Measurements from ENCODE around the gene DGCR6L.
"Not testable (repeated sequence)": the region's sequence is repeated elsewhere in the genome, so short reads cannot be mapped to it uniquely, and the experiment has no call there.

Gene DGCR6L

DNA sequence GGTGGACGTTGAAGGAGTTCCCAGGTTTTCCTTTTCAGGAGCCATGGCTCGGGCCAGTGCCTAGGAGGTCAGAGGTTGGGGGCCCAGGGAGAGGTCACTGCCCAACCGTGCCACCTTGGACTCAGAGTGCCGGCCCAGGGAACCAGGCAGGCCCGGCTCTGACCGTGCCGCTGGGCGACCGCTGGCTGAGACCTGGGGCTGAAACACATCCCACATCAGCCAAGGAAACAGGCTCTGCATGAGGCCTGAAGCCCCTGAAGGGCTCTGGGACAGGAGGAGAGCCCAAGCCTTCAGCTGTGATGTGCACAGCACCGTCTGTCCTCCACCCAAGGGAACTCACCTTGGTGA is 29.8 kb downstream of the DGCR6L start:
- DNase-seq, result no peak

DNA sequence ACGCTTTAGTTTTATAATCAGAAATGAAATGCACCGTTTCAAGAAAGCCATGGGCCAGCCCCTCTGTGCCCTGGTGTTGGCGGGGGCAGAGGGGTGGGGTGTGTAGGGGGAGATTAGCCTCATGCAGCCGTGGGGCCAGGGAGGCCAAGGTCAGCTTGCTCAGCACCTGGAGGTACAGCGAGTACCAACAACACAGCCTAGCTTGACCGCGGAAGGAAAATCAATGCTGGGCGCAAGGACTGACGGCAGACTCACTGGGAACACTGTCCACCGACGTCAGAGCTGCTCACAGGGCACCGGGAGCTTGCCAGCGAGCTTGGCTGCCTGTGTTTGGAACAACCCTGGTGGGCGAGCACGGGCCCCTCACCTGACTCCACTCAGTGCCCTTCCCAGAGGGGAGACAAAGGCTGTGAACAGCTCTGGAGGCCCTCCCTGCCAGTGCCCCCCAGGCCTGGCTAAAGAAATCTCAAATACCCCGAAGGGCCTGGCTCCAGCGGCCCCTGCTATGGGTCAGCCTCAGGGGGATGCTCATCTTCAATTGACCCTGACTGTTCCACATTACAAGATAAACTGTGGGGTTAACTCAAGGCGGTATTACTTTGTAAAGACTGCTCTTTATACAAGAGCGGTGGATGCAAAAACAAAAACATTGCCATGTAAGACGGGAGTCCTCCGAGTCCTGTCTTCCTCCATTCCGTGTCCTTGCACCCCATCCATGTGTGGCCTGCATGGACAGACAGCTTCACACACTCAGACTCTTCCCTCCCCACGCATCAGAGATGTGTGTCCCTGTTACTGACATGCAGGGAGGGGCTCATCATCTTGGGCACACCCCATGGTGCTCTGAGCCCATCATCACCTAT is 30.4 kb downstream of the DGCR6L start:
- not testable (repeated sequence) for DNase-seq

DNA sequence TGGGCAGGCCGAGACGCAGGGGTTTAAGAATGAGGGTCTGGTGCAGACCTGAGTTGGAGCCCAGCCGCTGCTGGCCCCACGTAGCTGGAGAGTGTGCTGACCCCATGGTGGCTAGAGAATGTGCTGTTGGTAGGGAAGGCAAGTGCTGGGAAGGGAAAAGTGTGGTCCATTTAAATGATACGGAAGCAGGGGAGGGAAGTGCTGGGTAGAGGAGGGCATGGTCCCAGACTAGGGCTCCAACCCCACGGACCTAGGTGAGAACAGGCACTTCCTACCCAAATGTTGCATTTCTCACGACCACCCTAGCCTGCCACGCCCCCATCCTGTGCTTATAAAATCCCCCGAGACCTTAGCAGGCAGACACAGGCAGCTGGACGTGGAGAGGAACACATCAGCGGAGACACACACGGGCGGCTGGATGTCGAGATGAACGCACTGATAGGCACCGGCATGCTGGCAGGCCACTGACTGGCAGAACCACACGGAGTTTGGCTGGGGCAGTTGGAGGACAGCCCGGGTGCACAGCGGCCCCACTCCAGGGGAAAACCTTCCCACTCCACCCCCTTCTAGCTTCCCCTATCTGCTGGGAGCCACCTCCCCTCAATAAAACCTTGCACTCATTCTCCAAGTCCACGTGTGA is 33.0 kb downstream of the DGCR6L start:
- not testable (repeated sequence) for DNase-seq

DNA sequence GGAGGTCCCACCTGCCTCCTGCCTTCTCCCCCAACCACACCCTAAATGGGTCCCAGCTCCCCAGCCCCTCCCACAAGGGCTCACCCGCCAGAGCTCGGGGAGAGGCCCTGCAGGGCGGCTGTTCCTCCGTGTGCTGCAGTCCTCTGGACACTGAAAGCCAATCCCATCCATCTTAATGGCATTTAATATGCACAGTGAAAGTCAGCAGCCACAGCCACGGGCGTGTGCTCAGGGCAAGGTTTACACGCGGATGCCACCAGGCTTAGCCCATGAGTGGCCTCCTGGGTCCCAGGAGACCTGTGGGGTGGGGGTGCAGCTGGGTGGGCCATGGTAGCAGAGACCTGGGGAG is 33.6 kb downstream of the DGCR6L start:
- not testable (repeated sequence) for DNase-seq

DNA sequence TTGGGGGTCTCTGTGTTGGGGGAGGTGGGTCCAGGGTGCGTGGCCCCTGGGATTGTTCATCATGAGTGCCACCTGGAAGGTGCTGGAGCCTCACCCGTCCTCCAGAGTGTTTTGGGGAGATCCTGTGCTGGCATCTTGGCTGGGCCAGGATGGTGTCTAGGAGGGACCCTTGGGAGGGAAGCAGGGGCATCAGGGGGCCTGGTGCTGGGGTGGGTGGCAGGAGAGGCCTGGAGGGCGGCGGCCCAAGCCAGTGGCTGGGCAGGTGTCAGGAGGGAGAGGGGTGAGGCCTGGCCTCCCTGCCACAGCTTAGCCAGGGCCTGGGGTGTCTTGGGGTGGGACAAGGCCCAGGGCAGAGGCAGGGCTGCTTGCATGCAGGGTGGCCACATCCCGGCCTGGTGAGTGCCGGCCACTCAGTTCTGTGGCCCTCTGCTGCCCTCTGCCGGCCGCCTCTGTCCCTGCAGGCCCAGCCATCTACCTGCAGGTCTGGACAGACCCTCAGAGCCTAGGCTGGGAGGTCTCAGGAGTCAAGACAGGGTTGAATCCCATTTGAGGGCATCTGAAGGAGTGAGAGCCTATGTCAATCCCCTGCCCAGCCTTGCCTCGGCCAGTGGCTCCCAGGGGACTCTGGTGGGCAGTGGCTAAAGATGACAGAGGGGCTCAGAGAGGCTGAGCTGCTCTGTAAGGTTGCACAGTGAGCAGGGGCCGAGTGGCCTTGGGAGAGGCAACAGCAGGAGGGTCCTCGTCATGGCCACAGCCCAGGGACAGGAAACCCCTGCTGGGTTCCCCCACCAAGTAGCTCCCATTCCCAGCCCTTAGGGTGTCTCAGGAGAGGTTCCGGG is 34.2 kb downstream of the DGCR6L start:
- peak; percentile 70 for DNase-seq

DNA sequence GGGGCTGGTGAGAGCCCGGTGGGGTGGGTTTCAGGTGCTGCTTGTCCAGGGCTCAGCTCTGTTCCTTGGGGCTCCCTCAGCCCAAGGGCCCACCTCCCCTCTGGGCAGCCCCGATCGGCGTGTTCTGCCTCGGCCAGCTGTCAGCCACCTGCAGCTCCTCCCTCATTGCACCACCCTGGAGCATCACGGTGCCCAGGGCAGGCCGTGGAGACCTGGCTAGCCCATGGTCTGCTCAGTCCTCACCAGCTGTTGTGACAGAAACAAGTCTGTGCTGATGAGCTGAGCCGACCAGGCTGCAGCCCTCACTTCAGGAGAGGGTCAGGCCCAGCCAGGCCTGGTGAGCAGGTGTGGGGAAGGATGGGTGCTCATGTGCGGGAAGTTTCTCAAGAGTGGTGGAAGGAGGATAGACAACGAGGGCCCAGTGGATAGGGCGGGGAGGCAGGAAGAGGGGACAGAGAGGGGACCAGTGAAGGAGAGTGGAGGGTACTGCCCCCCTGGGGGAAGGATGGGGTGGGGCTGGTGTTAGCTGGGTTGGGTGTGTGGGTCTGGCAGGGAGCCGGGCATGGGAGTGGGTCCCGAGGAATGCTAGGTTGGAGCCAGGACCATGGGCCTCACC is 35.3 kb downstream of the DGCR6L start:
- no peak for DNase-seq

DNA sequence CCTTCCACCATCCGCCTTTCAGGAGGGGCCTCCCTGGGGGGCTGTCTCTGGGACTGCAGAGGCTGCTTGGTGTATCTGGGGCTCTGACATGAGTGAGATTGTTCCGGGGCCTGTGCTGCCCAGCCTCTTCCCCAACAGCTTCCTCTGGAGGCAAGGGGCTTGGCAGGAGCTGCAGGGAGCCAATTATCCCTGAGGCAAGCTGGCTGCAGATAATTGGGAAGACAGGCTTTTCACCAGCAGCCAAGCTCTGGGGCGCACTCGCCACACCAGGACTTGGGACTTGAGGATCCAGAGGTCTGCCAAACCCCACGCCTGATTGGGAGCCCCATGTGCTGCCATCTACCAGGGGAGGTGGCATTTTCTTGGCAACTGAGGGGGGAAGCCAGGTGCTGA is 36.2 kb downstream of the DGCR6L start:
- DNase-seq, result no peak

DNA sequence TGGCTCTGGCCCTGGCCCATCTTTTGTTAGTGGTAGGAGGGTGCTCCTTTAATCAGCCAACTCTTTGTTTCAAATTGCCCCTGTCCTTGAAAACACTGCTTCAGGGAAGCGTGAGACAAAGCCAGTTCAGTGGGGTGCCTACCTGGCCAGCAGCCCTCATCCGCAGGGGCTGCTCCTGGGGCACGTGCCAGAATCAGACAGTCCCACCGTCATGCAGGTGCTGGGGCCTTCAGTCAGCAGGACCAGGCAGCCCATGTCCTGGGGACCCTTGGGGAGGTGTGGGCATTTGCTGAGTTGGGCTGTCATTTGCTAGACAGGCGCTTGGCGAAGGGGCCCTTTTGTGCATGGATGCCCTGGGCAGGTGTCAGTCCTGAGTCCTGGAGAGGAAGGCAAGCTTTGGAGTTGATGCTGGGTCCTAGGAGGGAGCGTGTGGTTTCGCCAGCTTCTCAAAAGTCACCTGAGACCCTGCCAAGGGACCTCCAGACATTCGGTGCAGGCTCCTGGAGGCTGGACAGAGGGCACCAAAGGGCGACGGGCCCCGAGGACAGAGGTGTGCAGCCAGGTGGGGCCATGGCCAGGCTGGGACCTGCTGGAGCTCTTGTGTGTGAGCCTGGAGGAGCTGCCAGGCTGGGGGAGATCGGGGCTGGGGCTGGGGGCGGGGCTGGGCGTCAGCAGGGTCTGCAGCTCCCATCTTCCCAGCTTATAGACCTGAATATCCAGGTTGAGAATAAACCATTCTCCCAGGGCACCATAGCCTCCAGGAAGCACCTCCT is 36.8 kb downstream of the DGCR6L start:
- DNase-seq, result no peak

DNA sequence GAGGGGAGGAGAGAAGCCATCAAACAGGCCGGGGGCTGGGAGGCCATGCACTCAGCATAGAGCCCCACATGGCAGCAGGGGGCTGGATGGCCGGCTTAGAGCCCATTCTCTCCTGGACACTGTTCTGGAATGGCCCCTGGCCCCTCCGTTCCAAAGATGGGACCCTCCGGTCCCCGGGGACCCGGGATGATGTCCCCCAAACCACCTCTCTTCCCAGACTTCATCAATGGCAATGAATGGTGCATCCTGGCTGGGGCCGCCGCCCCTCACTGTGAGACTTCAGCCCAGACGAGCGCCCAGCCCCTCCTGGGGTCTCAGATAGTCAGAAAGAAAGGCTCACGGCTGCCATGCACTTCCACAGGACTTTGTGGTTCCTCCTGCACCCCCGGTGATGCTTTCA is 38.0 kb downstream of the DGCR6L start:
- DNase-seq, result no peak

DNA sequence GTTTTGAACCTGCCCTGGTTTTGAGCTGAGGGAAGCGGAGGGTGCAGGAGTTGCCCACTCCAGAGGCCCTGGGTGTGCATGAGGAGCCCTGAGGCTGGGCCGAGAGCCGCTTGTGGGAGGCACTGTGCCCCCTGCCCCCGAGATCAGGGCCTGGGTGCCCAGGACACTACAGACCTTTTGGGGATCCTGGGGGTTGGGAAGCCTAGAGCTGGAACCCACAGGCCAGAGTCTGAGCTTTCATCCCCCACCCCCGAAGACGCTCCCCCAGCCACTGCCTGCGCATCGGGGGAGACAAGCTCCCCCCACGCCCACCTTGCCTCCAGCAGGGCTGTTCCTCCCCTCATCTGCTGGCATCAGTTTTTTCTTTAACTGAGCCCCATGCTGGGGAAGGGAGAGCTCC is 38.4 kb downstream of the DGCR6L start:
- not testable (repeated sequence) for DNase-seq

DNA sequence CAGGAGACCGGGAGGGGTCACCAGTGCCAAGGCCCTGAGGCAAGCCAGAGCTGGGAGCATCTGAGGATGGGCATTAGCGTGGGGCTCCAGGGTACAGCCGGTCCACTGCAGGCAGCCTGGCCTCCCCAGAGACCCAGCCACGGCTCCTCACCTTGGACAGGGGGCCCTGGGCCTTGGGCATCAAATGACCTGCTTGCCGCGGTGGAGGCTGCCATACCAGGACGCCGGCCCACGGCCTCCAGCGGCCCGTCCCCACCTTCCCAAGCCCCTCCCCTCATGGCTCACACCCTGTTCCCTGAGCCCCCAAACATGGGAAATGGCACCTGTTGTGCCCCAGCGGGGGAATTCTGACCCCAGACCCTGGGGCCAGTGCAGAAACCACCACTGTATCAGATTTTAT is 39.0 kb downstream of the DGCR6L start:
- no peak for DNase-seq

DNA sequence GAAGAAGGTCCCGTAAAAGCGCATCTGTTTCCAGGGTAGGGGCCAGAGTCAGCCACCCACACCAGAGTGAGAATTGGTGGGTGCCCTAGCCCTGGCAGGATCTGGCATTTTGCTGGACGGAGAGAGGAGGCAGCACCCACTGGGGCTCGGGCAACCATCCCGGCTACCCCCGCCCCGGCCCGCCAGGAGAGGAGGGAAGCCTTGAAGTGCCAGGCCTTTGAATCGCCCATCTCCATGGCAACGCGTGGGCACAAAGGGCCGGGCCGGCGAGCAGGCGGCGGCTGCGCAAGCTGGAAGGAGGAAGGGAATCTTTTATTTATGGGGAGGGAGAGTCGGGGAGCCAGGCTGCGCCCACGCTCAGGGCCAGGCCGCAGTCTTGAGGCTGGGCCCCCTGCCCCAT is 39.7 kb downstream of the DGCR6L start:
- not testable (repeated sequence) for DNase-seq

DNA sequence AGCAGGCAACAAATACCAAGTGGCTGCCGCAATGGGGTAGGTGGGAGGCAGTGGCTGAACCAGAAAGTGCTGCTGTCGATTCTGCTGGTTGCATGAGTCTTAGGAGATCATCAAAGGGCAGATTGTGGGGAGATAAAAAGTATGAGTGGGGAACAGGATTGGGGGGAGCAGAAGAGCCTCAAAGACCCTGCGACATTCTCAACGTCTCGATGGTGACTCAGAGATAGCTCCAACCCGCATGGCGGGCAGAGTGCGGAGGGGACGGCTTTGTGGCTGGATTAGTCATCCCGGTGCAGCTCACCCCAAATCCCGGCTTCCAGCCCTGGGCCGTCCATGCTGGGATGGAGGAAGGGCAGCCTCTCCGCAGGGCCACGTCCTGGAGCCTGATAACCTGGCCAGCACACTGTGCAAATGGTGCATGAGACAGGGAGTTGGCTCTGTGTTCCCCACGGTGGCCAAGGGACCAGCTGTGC is 40.2 kb downstream of the DGCR6L start:
- no peak for DNase-seq

DNA sequence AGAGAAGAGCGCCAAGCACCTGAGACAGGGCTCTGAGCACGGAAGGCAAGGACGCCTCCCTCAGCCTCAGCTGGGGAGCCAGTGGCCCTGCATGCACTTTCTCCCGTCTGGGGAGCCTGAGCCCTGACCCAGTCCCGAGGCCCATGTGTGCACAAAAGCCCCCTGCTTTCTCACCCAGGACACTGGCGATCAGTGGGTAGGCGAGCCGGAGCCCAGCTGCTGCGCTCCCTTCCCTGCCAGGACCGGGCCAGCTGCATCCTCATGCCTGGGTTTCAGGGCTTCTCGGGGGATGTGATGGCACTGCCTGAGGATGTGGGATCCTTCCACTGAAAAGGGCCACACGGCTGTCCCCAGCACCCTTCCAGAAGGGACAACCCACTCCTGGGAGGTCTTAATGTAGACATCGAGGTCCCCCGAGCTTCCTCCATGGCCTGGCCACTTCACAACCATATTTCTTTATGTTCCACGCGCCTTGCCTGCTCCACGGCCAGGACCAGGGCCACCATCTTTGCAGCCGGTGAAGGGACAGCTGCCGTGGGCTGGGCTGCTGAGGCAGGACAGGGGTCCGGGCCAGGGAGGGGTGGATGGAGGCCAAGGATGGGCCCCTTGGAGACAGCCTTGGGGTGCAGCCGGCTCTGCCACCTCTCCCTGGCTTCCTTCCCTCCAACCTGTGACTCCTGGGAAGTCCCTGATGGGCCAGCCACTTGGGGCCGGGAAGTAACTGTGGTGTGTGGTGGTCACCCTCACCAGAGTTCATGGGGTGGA is 41.0 kb downstream of the DGCR6L start:
- not testable (repeated sequence) for DNase-seq

DNA sequence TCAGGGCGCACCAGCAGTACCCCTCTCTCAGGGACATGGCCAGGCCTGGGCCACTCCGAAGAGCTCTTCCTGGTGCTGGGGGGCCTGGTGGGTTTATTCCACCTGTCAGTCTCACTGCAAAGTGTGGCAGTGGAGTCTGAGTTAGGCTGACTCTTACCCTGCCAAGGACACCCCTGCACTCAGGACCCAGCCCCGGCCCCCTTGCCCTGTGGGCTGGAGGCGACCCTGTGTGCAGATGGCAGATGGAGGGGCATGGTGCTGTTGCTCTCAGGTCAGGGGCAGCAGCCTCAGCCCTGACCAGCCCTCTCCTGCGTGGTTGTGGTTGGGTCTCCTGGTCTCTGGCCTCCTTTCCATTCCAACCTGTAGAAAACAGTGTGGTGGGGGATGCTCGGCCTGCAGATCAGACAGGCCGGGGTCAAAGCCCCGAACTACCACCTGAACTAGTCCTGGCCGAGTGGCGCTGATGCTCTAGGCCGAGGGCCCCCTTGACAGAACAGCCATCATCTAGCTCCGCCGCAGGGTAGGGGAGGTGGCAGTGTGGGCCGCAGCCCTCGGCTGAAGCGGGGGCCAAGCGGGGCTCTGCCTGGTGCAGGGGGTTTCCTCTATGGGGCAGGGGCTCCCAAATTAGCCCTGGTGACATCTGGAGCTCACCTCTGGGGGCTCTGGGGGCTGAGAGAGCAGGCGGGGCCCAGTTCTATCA is 41.8 kb downstream of the DGCR6L start:
- not testable (repeated sequence) for DNase-seq

DNA sequence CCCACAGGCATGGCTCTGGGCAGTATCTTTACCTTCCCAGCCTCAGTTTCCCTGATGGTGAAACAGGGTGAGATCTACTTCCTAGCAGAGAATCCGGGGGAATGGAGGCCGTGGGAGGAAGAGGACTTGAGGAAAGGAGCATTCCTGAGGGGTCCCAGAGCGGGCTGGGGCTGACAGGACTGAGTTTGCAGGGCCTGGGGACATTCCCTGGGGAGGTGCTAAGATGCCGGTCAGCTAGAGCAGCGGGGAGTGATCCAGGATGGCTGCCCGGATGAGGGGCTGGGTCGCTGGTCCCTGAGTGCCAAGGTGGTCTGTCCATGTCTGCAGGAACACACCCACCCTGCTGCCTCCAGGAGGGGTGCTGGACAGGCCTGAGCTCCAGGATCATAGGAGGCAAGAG is 43.4 kb downstream of the DGCR6L start:
- DNase-seq, result no peak

DNA sequence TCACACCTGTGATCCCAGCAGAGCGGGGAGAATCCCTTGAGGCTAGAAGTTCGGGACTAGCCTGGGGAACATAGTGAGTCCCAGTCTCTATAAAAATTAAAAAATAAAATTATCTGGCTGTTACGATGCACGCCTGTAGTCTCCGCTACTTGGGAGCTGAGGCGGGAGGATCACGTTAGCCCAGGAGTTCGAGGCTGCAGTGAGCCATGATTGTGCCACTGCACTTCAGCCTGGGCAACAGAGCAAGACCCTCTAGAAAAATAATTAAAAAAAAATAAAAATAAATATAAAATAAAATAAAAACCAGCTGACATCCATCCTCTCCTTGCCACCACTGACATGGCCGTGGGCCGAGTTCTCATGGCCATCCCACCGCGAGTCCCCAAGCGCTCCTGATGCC is 44.0 kb downstream of the DGCR6L start:
- no peak for DNase-seq

DNA sequence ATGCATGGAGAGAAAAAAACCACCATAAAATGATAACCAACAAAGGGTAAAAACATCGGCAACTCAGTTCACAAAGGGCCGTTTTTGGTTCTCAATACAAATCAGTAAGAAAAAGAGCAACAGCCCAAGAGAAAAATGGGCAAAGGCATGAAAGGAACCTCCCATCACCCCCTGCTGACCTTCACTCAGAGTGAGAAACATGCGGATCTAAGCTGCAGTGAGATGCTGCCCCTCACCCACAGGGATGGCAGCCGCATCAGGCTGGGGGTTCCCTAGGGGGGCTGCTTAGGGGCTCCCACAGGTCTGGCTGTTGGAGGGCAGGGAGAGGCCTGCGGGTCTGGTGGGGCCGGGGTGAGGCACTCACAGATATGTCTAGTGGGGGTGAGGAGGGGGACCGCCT is 44.5 kb downstream of the DGCR6L start:
- DNase-seq, result not testable (repeated sequence)

DNA sequence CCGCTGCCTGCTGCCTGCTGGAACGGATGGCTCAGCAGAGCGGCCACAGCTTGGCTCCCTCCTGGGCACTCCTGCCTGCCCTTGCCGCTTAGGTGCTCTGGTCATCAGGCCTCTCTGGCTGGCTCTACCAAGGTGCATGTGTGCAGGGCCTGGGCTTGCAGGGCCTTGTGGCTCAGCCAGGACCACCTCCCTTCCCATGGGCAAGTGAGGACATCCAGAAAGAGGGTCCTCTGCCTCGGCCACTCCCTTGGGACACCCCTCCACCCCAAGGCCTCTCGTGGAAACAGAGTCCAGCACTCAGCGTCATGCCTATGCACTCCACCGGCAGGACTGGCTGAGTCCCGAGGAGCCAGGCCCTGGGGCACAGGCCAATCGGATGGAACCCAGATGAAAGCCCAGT is 45.5 kb downstream of the DGCR6L start:
- not testable (repeated sequence) for DNase-seq

DNA sequence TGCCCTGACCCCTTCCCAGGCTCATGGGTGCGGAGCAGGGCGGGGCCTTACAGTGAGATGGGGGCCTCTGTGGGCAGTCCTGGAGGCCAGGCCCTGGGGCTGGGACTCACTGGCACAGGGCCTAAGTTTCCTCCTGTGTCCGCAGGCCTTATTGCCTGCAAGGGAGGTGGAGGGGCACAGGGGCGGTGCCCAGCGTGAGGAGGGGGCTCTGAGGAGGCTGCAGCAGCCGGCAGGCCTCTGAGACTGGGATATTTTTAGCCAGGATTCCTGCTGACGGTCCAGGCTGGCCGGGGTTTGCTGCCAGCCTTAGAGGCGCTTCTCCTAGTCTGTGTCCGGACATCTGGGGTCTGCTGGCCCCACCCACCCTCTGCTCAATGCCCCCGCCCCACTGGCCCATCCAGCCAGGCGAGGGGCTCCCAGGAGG is 46.1 kb downstream of the DGCR6L start:
- DNase-seq, result no peak

DNA sequence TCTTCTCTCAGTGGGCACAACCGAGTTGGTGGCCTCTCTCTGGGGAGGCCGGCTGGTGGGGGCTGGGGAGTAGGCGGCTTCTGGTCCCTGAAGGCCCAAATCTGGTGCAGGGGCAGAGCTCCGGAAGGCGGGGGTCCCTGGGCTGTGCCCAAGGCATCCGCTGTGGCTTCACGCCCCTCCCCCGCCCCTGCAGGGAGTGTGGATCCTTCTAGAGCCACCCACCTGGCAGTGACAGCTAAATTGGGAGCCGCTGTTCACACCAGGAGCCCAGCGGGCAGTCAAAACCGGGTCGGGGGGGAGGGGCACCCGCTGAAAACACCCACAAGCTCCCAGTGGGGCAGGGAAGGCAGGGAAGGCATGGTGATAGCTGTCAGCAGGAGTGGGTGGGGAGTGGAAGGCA is 47.2 kb downstream of the DGCR6L start:
- DNase-seq, result no peak

Measured in CD4-positive, alpha-beta T cell treated with Interleukin-10 for 1 hour (primary cell).